H1 (cell line): ENCODE results near the gene STH. TPM values are rescaled to one million over a fixed set of nuclear protein-coding genes. Genes with fewer than 3 reads are reported as not detected.

Source experiments
- CTCF ChIA-PET: fragments of 300-600 bp; sonication (Branson Sonifier 250); formaldehyde crosslinking; loops from one replicate; lab custom pipeline; 2021; ENCODE audit not compliant: partially characterized antibody; lab: Charles Lee
- POLR2A ChIA-PET: fragments of 300-600 bp; sonication (Branson Sonifier 250); formaldehyde crosslinking; loops from one replicate; lab custom pipeline; 2021; ENCODE audit warnings: inconsistent platforms; ENCODE audit not compliant: partially characterized antibody; lab: Charles Lee
- DNase-seq, 2 experiments: peaks; one replicate each; pipeline versions ENCODE4 v3.0.0 to v3.0.0-alpha.2; 2010 to 2022; ENCODE audit warnings: low spot score in 2 of 2, low read depth in 1 of 2, mixed read lengths in 1 of 2
- FAIRE-seq: peaks from 2 replicates; lab custom pipeline; 2011; peaks lifted over from hg19 to GRCh38; lab: Jason Lieb, UNC
- H2AFZ ChIP-seq: 2 replicates; pipeline ENCODE4 v1.8.1; 2012; ENCODE audit warnings: low read length, inconsistent platforms
- H2AK5ac ChIP-seq: 2 replicates; pipeline ENCODE4 v1.6.1; 2013; ENCODE audit warnings: low read depth, low read length
- H2BK120ac ChIP-seq: replicated peaks from 2 replicates; pipeline ENCODE3; 2013; ENCODE audit warnings: low read depth, low read length, inconsistent platforms
- H2BK12ac ChIP-seq: 2 replicates; pipeline ENCODE4 v1.6.1; 2013; ENCODE audit warnings: low read depth, low read length
- H2BK15ac ChIP-seq: 2 replicates; pipeline ENCODE4 v1.6.1; 2013; ENCODE audit warnings: low read length
- H2BK20ac ChIP-seq: 2 replicates; pipeline ENCODE4 v1.6.1; 2013; ENCODE audit warnings: low read length
- H2BK5ac ChIP-seq: 2 replicates; pipeline ENCODE4 v1.6.1; 2013; ENCODE audit warnings: low read depth, low read length
- H3K14ac ChIP-seq: 2 replicates; pipeline ENCODE4 v1.6.1; 2013; ENCODE audit warnings: inconsistent platforms; ENCODE audit not compliant: insufficient read length
- H3K18ac ChIP-seq: 2 replicates; pipeline ENCODE4 v1.6.1; 2013; ENCODE audit warnings: low read length; ENCODE audit errors: extremely low read depth
- H3K23ac ChIP-seq: 2 replicates; pipeline ENCODE4 v1.6.1; 2013; ENCODE audit warnings: inconsistent platforms; ENCODE audit not compliant: insufficient read length
- H3K23me2 ChIP-seq: 2 replicates; pipeline ENCODE4 v1.6.1; 2013; ENCODE audit warnings: low read depth, low read length
- H3K27ac ChIP-seq: 2 replicates; pipeline ENCODE4 v1.6.1; 2011; ENCODE audit warnings: low read depth, low read length, inconsistent platforms
- H3K27me3 ChIP-seq, 4 experiments: replicated peaks in 1 of 4; 1 replicate in 1 of 4; 2 replicates in 3 of 4; pipeline versions ENCODE4 v1.6.1 to v1.8.1; 2011 to 2013; ENCODE audit warnings: low read length in 3 of 4, mild to moderate bottlenecking in 3 of 4, inconsistent platforms in 2 of 4, mixed read lengths in 2 of 4, moderate library complexity in 1 of 4; ENCODE audit not compliant: control insufficient read depth in 3 of 4, insufficient read depth in 3 of 4; ENCODE audit errors: extremely low read depth in 1 of 4
- H3K36me3 ChIP-seq, 4 experiments: 2 replicates each; pipeline versions ENCODE4 v1.6.1 to v1.8.1; 2011 to 2013; ENCODE audit warnings: mild to moderate bottlenecking in 4 of 4, low read length in 3 of 4, moderate library complexity in 2 of 4, control low read depth in 1 of 4, inconsistent platforms in 1 of 4; ENCODE audit not compliant: insufficient read depth in 4 of 4, control insufficient read depth in 2 of 4
- H3K4ac ChIP-seq: replicated peaks from 2 replicates; pipeline ENCODE3; 2013; ENCODE audit warnings: low read length, low read depth, mixed read lengths, inconsistent platforms; ENCODE audit not compliant: insufficient read length
- H3K4me1 ChIP-seq, 4 experiments: replicated peaks in 1 of 4; 1 replicate in 1 of 4; 2 replicates in 3 of 4; pipeline versions ENCODE4 v1.6.1 to v1.8.1; 2011 to 2013; ENCODE audit warnings: low read length in 3 of 4, inconsistent platforms in 2 of 4, mixed read lengths in 1 of 4; ENCODE audit not compliant: insufficient read depth in 4 of 4, control insufficient read depth in 3 of 4
- H3K4me2 ChIP-seq, 2 experiments: 2 replicates each; pipeline versions ENCODE4 v1.6.1 to v1.8.1; 2011 to 2013; ENCODE audit warnings: low read depth in 2 of 2, low read length in 2 of 2, control low read depth in 1 of 2, inconsistent platforms in 1 of 2, mild to moderate bottlenecking in 1 of 2; ENCODE audit not compliant: insufficient read depth in 1 of 2
- H3K4me3 ChIP-seq, 4 experiments: fragments of 200-600, 300-600 bp in 1 of 4; sonication (generic), shearing (Covaris generic), sonication (Bioruptor Twin) in 1 of 4; 2 replicates each; pipeline versions ENCODE4 v1.5.1 to v1.8.1; 2011 to 2016; ENCODE audit warnings: low read length in 4 of 4, low read depth in 3 of 4, control low read depth in 2 of 4, inconsistent platforms in 2 of 4, mild to moderate bottlenecking in 2 of 4, mixed read lengths in 1 of 4, moderate library complexity in 1 of 4; ENCODE audit not compliant: insufficient read depth in 2 of 4; ENCODE audit errors: extremely low read depth in 1 of 4
- H3K56ac ChIP-seq: replicated peaks from 2 replicates; pipeline ENCODE3; 2013; ENCODE audit warnings: low read depth, mild to moderate bottlenecking, mixed read lengths, low read length, inconsistent platforms; ENCODE audit not compliant: insufficient read length
- H3K79me1 ChIP-seq: 2 replicates; pipeline ENCODE4 v1.6.1; 2013; ENCODE audit warnings: low read depth, low read length, control low read depth
- H3K79me2 ChIP-seq, 2 experiments: 2 replicates each; pipeline versions ENCODE4 v1.6.1 to v1.8.1; 2012 to 2013; ENCODE audit warnings: low read length in 2 of 2, mild to moderate bottlenecking in 2 of 2, inconsistent platforms in 1 of 2; ENCODE audit not compliant: insufficient read depth in 2 of 2, control insufficient read depth in 1 of 2
- H3K9ac ChIP-seq, 4 experiments: replicated peaks in 1 of 4; 1 replicate in 1 of 4; 2 replicates in 3 of 4; pipeline versions ENCODE4 v1.6.1 to v1.8.1; 2011 to 2013; ENCODE audit warnings: low read depth in 3 of 4, low read length in 3 of 4, control low read depth in 2 of 4, mild to moderate bottlenecking in 2 of 4, moderate library complexity in 2 of 4, inconsistent platforms in 1 of 4; ENCODE audit errors: extremely low read depth in 1 of 4
- H3K9me3 ChIP-seq, 2 experiments: 2 replicates each; pipeline versions ENCODE4 v1.6.1 to v1.8.1; 2012 to 2013; ENCODE audit warnings: mild to moderate bottlenecking in 2 of 2, moderate library complexity in 2 of 2, control low read depth in 1 of 2, inconsistent platforms in 1 of 2, low read depth in 1 of 2, low read length in 1 of 2, mixed read lengths in 1 of 2; ENCODE audit not compliant: insufficient read depth in 2 of 2
- H4K20me1 ChIP-seq, 2 experiments: replicated peaks in 1 of 2; 2 replicates each; pipeline versions ENCODE3 to v1.8.1; 2011 to 2013; ENCODE audit warnings: inconsistent platforms in 2 of 2, low read length in 2 of 2, mild to moderate bottlenecking in 1 of 2; ENCODE audit not compliant: insufficient read depth in 2 of 2, control insufficient read depth in 1 of 2
- H4K5ac ChIP-seq: 2 replicates; pipeline ENCODE4 v1.6.1; 2013; ENCODE audit warnings: low read length, low read depth, mixed read lengths, inconsistent platforms; ENCODE audit not compliant: insufficient read length
- H4K8ac ChIP-seq: 2 replicates; pipeline ENCODE4 v1.8.0; 2013; ENCODE audit warnings: mild to moderate bottlenecking, moderate library complexity, low read length, inconsistent platforms; ENCODE audit not compliant: insufficient read depth; ENCODE audit errors: extremely low read depth
- H4K91ac ChIP-seq: replicated peaks from 2 replicates; pipeline ENCODE3; 2013; ENCODE audit warnings: low read length, mixed read lengths, inconsistent platforms; ENCODE audit not compliant: insufficient read length
- KDM1A ChIP-seq: fragments of 200-600, 300-600 bp; sonication (generic); IDR thresholded peaks from 2 replicates; pipeline ENCODE4 v1.7.1; 2016; ENCODE audit warnings: mild to moderate bottlenecking, low read length, borderline replicate concordance
- POLR2A ChIP-seq, 2 experiments: IDR thresholded peaks; 1 replicate in 1 of 2; 2 replicates in 1 of 2; pipeline ENCODE4 v1.6.1; 2011; ENCODE audit warnings: low read depth in 2 of 2, low read length in 2 of 2, mild to moderate bottlenecking in 2 of 2; ENCODE audit errors: control extremely low read depth in 1 of 2
- TCF12 ChIP-seq: IDR thresholded peaks from 2 replicates; pipeline ENCODE4 v1.6.1; 2011; ENCODE audit warnings: low read depth, mild to moderate bottlenecking, low read length
- WGBS, 2 experiments: shearing (Covaris generic) in 1 of 2; methylation state at CpG; one replicate each; pipeline versions ENCODE4 v1.1.6 to v1.1.7; 2013 to 2015; ENCODE audit warnings: low lambda C conversion rate in 2 of 2, mixed read lengths in 2 of 2, inconsistent platforms in 1 of 2, low coverage in 1 of 2, missing lambda C conversion rate in 1 of 2; ENCODE audit not compliant: insufficient replicate concordance in 2 of 2, insufficient coverage in 1 of 2, insufficient read length in 1 of 2; ENCODE audit errors: extremely low coverage in 1 of 2, missing lambda C conversion rate in 1 of 2; 5-methylcytosine and 5-hydroxymethylcytosine counted together
- polyA plus RNA-seq, 7 experiments: library from polyadenylated mRNA; depleted of rRNA in 3 of 7; stranded (reverse) in 5 of 7; unstranded in 2 of 7; fragments of >200 nt in 5 of 7; fragments of 200-250 nt in 2 of 7; gene quantifications; 1 replicate in 5 of 7; 2 replicates in 1 of 7; 4 replicates in 1 of 7; pipeline versions ENCODE4 v1.2.1 to v1.2.3, GENCODE V29; 2011 to 2013; ENCODE audit warnings: missing spikeins in 2 of 7, mixed read lengths in 2 of 7
- total RNA-seq: library from RNA; stranded (reverse); fragmentation: NEBNext Ultra II Directional; extraction: Animal tissue kit (Norgen Biotek cat#: 25700); gene quantifications from 2 replicates; pipeline ENCODE4 v1.2.1, GENCODE V29; 2021

Gene STH
- total and polyA plus RNA-seq, 2 of the 8 experiments (the other 6 are each of a cell fraction or from before 2014, with no cell fraction given): not detected

DNA sequence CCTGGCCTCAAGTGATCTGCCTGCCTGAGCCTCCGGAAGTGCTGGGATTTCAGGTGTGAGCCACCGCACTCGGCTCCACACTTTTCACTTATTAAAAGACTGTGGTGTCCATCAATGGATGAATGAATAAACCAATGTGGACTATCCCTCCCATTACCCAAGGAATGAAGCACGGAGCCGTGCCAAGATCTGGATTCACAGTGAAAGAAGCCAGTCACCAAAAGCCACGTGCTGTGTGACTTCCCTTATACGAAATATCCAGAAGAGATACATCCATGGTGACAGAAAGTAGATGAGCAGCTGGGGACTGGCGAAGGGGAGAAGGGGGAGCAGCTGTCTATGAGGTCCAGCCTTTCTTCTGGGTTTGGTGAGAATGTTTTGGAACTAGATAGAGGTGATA is 48.2 kb upstream of the STH start:
- no peak overlapping the region for H3K18ac ChIP-seq
- no peaks in the 10 kb centered on the region for H3K79me1 ChIP-seq
- peaks cover 0 to 12% (median 11%) of the 10 kb centered on the region in 4 experiments; a peak in 6 of 7 replicates for H3K27me3 ChIP-seq
- no peaks in the 10 kb centered on the region for H3K36me3 ChIP-seq
- H3K23me2 ChIP-seq: no peaks in the 10 kb centered on the region
- H3K23ac ChIP-seq: no peak overlapping the region
- no peak overlapping the region for H3K14ac ChIP-seq
- no peak overlapping the region for H3K56ac ChIP-seq
- no peak overlapping the region for H3K4ac ChIP-seq
- H2BK15ac ChIP-seq: no peak overlapping the region
- FAIRE-seq (no peak), DNase-seq (no peak)
- H3K4me1 ChIP-seq: peaks cover 0 to 6% (median 2%) of the 10 kb centered on the region in 4 experiments; a peak in 4 of 7 replicates
- no peak overlapping the region for H3K4me3 ChIP-seq
- no peak overlapping the region for H2BK120ac ChIP-seq
- no peaks in the 10 kb centered on the region for H4K20me1 ChIP-seq
- no peak overlapping the region for H4K91ac ChIP-seq
- H3K79me2 ChIP-seq: no peaks in the 10 kb centered on the region
- CTCF ChIA-PET: interaction anchor here (1.2 to 4.3 kb wide), 3 partner anchors 17 to 24 kb away, joined by 3 to 28 read pairs (median 22); no protein-coding TSS in a partner anchor
- H2AK5ac ChIP-seq: no peak overlapping the region
- H3K9ac ChIP-seq: no peak overlapping the region
- TF ChIP-seq POLR2A (IDR thresholded peaks at IDR 0.05; ENCODE audit: control extremely low read depth in 1 of 2, low read depth in 2 of 2, low read length in 2 of 2) (no peak), KDM1A (no peak), TCF12 (no peak)
- H3K27ac ChIP-seq: no peak overlapping the region
- H2BK12ac ChIP-seq: peak overlapping the region; percentile 72; the same call in 1 of the 2 replicates
- no peak overlapping the region for H2AFZ ChIP-seq
- no peaks in the 10 kb centered on the region for H3K9me3 ChIP-seq
- H4K8ac ChIP-seq: no peak overlapping the region
- no peak overlapping the region for H2BK20ac ChIP-seq
- 85% methylated on average over 8 of the region's 8 CpGs; no CpG with 5 or more reads in 1 of the 2 experiments for WGBS, 2 experiments
- H3K4me2 ChIP-seq: no peak overlapping the region
- POLR2A ChIA-PET: no interaction called here
- no peak overlapping the region for H4K5ac ChIP-seq
- no peak overlapping the region for H2BK5ac ChIP-seq
